Measurements from ENCODE around the gene PRKD2. TPM values are rescaled to one million over a fixed set of nuclear protein-coding genes. Genes with fewer than 3 reads are reported as not detected.

Gene PRKD2
- total RNA-seq, 5 donors from 2014 or later (not counting 1 experiment from before 2014, with no cell fraction given) = 121 to 145 (median 138) TPM

- peaks cover 30 to 50% of the 10 kb centered on the region in 2 donors for H3K36me3 ChIP-seq (ENCODE audit: control insufficient read depth in 2 of 2, extremely low read depth in 1 of 2, insufficient read depth in 1 of 2, low read length in 1 of 2)
- POLR2A ChIA-PET = interaction anchor here (0.5 to 0.6 kb wide), 2 partner anchors 94 to 133 kb away, joined by 3 to 4 read pairs; no protein-coding TSS in a partner anchor
- H3K36me3 Mint-ChIP-seq = peaks cover 12% of the 10 kb centered on the region
Measured at GRCh38 chr19:46710687-46711086, 6.2 kb downstream of the PRKD2 start.

DNA sequence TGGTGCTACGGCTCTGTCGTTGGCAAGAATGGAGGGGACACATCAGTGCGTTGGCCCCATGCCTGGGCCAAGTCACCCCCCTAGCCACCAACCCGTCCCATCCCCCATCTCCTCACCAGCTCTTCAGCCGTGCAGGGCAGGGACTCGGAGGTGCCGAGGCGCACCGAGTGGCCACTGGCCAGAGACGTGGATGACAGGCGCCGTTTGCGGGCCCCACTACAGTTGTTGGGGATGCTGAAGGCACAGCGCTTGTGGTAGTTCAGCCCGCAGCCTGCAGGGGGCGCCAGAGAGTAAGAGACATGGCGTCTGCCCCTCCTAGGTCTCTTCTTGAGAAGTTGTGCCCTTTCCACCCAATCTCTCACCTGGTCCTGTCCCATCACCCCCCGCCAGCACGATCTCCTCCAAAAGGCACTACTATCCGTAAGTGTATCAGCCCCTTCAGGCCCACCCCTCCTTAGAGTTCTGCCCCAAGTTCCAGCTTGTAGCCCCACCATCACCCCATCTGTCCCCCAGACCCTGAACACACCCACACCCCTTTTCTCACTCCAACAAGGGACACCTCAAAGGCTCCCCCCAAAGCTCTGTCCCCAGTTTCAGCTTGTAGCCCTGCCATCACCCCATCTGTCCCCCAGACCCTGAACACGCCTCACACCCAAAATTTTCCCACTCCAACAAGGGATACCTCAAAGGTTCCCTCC is 12.4 kb downstream of the PRKD2 start:
- H3K27ac ChIP-seq (ENCODE audit: low read length) = no peak overlapping the region
- ChIA-PET POLR2A (no interaction called here), CTCF (interaction anchor here (0.5 to 3.3 kb wide), 9 partner anchors 10 to 136 kb away, joined by 3 to 23 read pairs (median 5); no protein-coding TSS in a partner anchor)
- H3K4me3 ChIP-seq (ENCODE audit: control insufficient read depth in 1 of 2, extremely low read depth in 1 of 2, low read length in 1 of 2) = no peak overlapping the region
- H3K9me3 ChIP-seq = no peaks in the 10 kb centered on the region
- peak overlapping the region; percentile 28 to 79 for H3K27ac Mint-ChIP-seq
- H3K27me3 ChIP-seq (replicated peaks in 1 of 2; ENCODE audit: control insufficient read depth in 2 of 2, extremely low read depth in 1 of 2, insufficient read depth in 2 of 2, low read length in 1 of 2) = no peaks in the 10 kb centered on the region
- ATAC-seq (replicated peaks in 1 of 4) = peak; percentile 87 to 93 (median 91)
- H3K36me3 Mint-ChIP-seq = peaks cover 18% of the 10 kb centered on the region
- no peak overlapping the region for H3K4me3 Mint-ChIP-seq
- peaks cover 40 to 81% of the 10 kb centered on the region in 2 donors for H3K36me3 ChIP-seq (ENCODE audit: control insufficient read depth in 2 of 2, extremely low read depth in 1 of 2, insufficient read depth in 1 of 2, low read length in 1 of 2)
- no peaks in the 10 kb centered on the region for H3K27me3 Mint-ChIP-seq
- H3K9me3 Mint-ChIP-seq = no peaks in the 10 kb centered on the region
- H3K4me1 Mint-ChIP-seq = peaks cover 11 to 19% (median 15%) of the 10 kb centered on the region in 3 donors
- DNase-seq = peak; percentile 52 to 92 (median 84)
- 27% methylated on average over 15 of the region's 21 CpGs for WGBS (ENCODE audit: insufficient coverage)
- peaks cover 0 to 13% of the 10 kb centered on the region in 2 experiments for H3K4me1 ChIP-seq (ENCODE audit: control insufficient read depth in 1 of 2, extremely low read depth in 1 of 2, insufficient read depth in 2 of 2, low read length in 2 of 2)

More at GRCh38 chr19:46710687-46711086, 6.2 kb downstream of the PRKD2 start:
- Histone ChIP-seq H3K27me3 (replicated peaks in 1 of 2; ENCODE audit: control insufficient read depth in 2 of 2, extremely low read depth in 1 of 2, insufficient read depth in 2 of 2, low read length in 1 of 2) (no peaks in the 10 kb centered on the region), H3K4me1 (ENCODE audit: control insufficient read depth in 1 of 2, extremely low read depth in 1 of 2, insufficient read depth in 2 of 2, low read length in 2 of 2) (peaks cover 12 to 32% of the 10 kb centered on the region in 2 experiments), H3K4me3 (ENCODE audit: control insufficient read depth in 1 of 2, extremely low read depth in 1 of 2, low read length in 1 of 2) (no peak overlapping the region), H3K27ac (ENCODE audit: low read length) (no peak overlapping the region), H3K9me3 (no peaks in the 10 kb centered on the region)
- CTCF ChIA-PET = interaction anchor here in 1 of 2 donors (2.1 kb wide), 1 partner anchor 18 kb away, joined by 10 read pairs; no protein-coding TSS in a partner anchor
- Mint-ChIP-seq H3K27ac (peak overlapping the region in 1 of 2 donors; percentile 48), H3K4me1 (peaks cover 27 to 43% (median 29%) of the 10 kb centered on the region in 3 donors), H3K9me3 (no peaks in the 10 kb centered on the region), H3K4me3 (no peak overlapping the region), H3K27me3 (no peaks in the 10 kb centered on the region)
- no peak for DNase-seq
- no peak for ATAC-seq (replicated peaks in 1 of 4)
- 91% methylated on average over 22 of the region's 25 CpGs for WGBS (ENCODE audit: insufficient coverage)

GRCh38 chr19:46700704-46701103 is 16.2 kb downstream of the PRKD2 start:
- CTCF ChIA-PET = interaction anchor here (0.6 to 1.1 kb wide), 2 partner anchors 75 to 334 kb away, joined by 3 to 5 read pairs; no protein-coding TSS in a partner anchor
- POLR2A ChIA-PET = no interaction called here
- ATAC-seq (replicated peaks in 1 of 4) (no peak), DNase-seq (no peak)
- H3K9me3 ChIP-seq = no peaks in the 10 kb centered on the region
- no peaks in the 10 kb centered on the region for H3K27me3 ChIP-seq (replicated peaks in 1 of 2; ENCODE audit: control insufficient read depth in 2 of 2, extremely low read depth in 1 of 2, insufficient read depth in 2 of 2, low read length in 1 of 2)
- peaks cover 0 to 13% of the 10 kb centered on the region in 2 experiments for H3K4me1 ChIP-seq (ENCODE audit: control insufficient read depth in 1 of 2, extremely low read depth in 1 of 2, insufficient read depth in 2 of 2, low read length in 2 of 2)
- Mint-ChIP-seq H3K4me3 (no peak overlapping the region), H3K4me1 (peaks cover 9 to 13% (median 10%) of the 10 kb centered on the region in 3 donors), H3K9me3 (no peaks in the 10 kb centered on the region), H3K27ac (no peak overlapping the region), H3K36me3 (peaks cover 39% of the 10 kb centered on the region), H3K27me3 (no peaks in the 10 kb centered on the region)
- H3K4me3 ChIP-seq (ENCODE audit: control insufficient read depth in 1 of 2, extremely low read depth in 1 of 2, low read length in 1 of 2) = no peak overlapping the region
- peaks cover 30 to 87% of the 10 kb centered on the region in 2 donors for H3K36me3 ChIP-seq (ENCODE audit: control insufficient read depth in 2 of 2, extremely low read depth in 1 of 2, insufficient read depth in 1 of 2, low read length in 1 of 2)
- whole genome bisulfite sequencing (ENCODE audit: insufficient coverage) = 99% methylated on average over 9 of the region's 13 CpGs
- H3K27ac ChIP-seq (ENCODE audit: low read length) = no peak overlapping the region

GRCh38 chr19:46698395-46699321 is 18.3 kb downstream of the PRKD2 start:
- no peaks in the 10 kb centered on the region for H3K27me3 ChIP-seq (replicated peaks in 1 of 2; ENCODE audit: control insufficient read depth in 2 of 2, extremely low read depth in 1 of 2, insufficient read depth in 2 of 2, low read length in 1 of 2)
- no peak overlapping the region for H3K4me3 ChIP-seq (ENCODE audit: control insufficient read depth in 1 of 2, extremely low read depth in 1 of 2, low read length in 1 of 2)
- H3K36me3 ChIP-seq (ENCODE audit: control insufficient read depth in 2 of 2, extremely low read depth in 1 of 2, insufficient read depth in 1 of 2, low read length in 1 of 2) = peaks cover 30 to 97% of the 10 kb centered on the region in 2 donors
- H3K4me3 Mint-ChIP-seq = no peak overlapping the region
- WGBS (ENCODE audit: insufficient coverage) = 98% methylated on average over 10 of the region's 11 CpGs
- CTCF ChIA-PET = no interaction called here
- H3K27ac ChIP-seq (ENCODE audit: low read length) = no peak overlapping the region
- POLR2A ChIA-PET = no interaction called here
- peaks cover 0 to 2% of the 10 kb centered on the region in 2 experiments for H3K4me1 ChIP-seq (ENCODE audit: control insufficient read depth in 1 of 2, extremely low read depth in 1 of 2, insufficient read depth in 2 of 2, low read length in 2 of 2)
- H3K4me1 Mint-ChIP-seq = no peaks in the 10 kb centered on the region
- no peaks in the 10 kb centered on the region for H3K9me3 Mint-ChIP-seq
- H3K27ac Mint-ChIP-seq = peak overlapping the region in 1 of 2 donors; percentile 11
- H3K27me3 Mint-ChIP-seq = no peaks in the 10 kb centered on the region
- no peak for DNase-seq
- H3K36me3 Mint-ChIP-seq = peaks cover 42% of the 10 kb centered on the region
- no peaks in the 10 kb centered on the region for H3K9me3 ChIP-seq
- no peak for ATAC-seq (replicated peaks in 1 of 4)

- WGBS (ENCODE audit: insufficient coverage) = 83% methylated on average over 12 of the region's 39 CpGs
- Mint-ChIP-seq H3K4me3 (no peak overlapping the region), H3K27me3 (no peaks in the 10 kb centered on the region), H3K9me3 (no peaks in the 10 kb centered on the region), H3K36me3 (peaks cover 55% of the 10 kb centered on the region), H3K27ac (no peak overlapping the region), H3K4me1 (peaks cover 2 to 5% (median 3%) of the 10 kb centered on the region in 3 donors)
- DNase-seq (no peak), ATAC-seq (replicated peaks in 1 of 4) (no peak)
- Histone ChIP-seq H3K4me1 (ENCODE audit: control insufficient read depth in 1 of 2, extremely low read depth in 1 of 2, insufficient read depth in 2 of 2, low read length in 2 of 2) (peaks cover 0 to 2% of the 10 kb centered on the region in 2 experiments), H3K36me3 (ENCODE audit: control insufficient read depth in 2 of 2, extremely low read depth in 1 of 2, insufficient read depth in 1 of 2, low read length in 1 of 2) (peaks cover 32 to 97% of the 10 kb centered on the region in 2 donors), H3K27me3 (replicated peaks in 1 of 2; ENCODE audit: control insufficient read depth in 2 of 2, extremely low read depth in 1 of 2, insufficient read depth in 2 of 2, low read length in 1 of 2) (no peaks in the 10 kb centered on the region), H3K4me3 (ENCODE audit: control insufficient read depth in 1 of 2, extremely low read depth in 1 of 2, low read length in 1 of 2) (no peak overlapping the region), H3K27ac (ENCODE audit: low read length) (no peak overlapping the region), H3K9me3 (no peaks in the 10 kb centered on the region)
- CTCF ChIA-PET = interaction anchor here in 1 of 2 donors (0.6 kb wide), 2 partner anchors 65 to 1338 kb away, joined by 3 to 9 read pairs; no protein-coding TSS in a partner anchor
- POLR2A ChIA-PET = no interaction called here
Measured at GRCh38 chr19:46697204-46697960, 19.5 kb downstream of the PRKD2 start.

Measured in T-cell (primary cell).